NCI-H460 (cell line): ENCODE measurements around the gene SLC43A1. TPM values are rescaled to one million over a fixed set of nuclear protein-coding genes. Genes with fewer than 3 reads are reported as not detected.
A peak's percentile ranks its signal among the peaks of the same experiment; 100 is the strongest.
"Not testable (repeated sequence)": the region's sequence is repeated elsewhere in the genome, so short reads cannot be mapped to it uniquely, and the experiment has no call there.

Experiments
- DNase-seq: peaks from one replicate; pipeline ENCODE4 v3.0.0-alpha.2; 2016; ENCODE audit warnings: low read depth; ENCODE audit errors: extremely low read depth
- polyA plus RNA-seq: library from polyadenylated mRNA; depleted of rRNA; stranded (reverse); fragments of >200 nt; gene quantifications from 2 replicates; pipeline ENCODE4 v1.2.3, GENCODE V29; 2014; cell fraction: nucleus; rRNA removed
- total RNA-seq: library from RNA; depleted of rRNA; stranded (reverse); fragments of >200 nt; shearing (Covaris generic); gene quantifications from 2 replicates; pipeline ENCODE4 v1.2.3, GENCODE V29; 2014; rRNA removed

SLC43A1 gene
- total RNA-seq, result 5.1 and 7.6 TPM in 2 replicates
- polyA plus RNA-seq, result 11.0 and 13.3 TPM in 2 replicates

DNA sequence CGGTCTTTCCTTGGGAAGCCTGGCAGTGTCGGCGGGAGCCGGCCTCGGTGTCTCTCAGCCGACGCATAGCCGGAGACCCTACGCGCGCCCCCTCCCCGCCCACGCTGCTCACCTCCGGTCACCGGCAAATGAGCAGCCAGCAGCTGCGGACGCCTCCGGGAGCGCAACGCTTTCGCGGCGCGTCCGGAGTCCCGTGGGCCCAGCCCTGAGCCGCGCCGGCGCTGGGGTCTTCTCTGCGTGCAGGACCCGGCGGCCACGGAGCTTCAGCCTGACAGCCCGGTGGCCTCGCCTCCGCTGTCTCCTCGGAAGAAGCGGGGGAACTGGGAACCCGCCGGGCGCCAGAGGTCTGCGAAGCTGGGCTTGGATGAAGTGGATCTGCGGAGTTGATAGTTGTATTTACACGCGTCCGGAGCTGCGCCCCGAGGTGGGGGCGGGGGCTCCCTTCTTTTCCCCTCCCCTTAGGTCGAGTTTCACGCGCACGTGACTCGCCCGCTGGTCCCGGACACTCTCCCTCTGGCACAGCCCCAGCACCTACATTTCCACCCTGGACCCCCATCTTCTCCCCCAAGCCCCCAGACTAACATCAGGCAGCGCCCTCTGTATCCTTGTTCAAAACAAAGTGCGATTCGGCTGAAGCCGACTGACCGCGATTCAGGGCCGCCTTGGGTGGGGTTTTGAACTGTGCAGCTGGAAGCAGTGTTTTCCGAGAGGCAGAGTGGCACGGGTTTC is at the start of gene SLC43A1:
TSS of gene SLC43A1 (minus strand) at position 371 of the 729 bp plus-strand sequence. CDS start 1,591 bp downstream, outside the sequence.
- DNase-seq, result no peak

DNA sequence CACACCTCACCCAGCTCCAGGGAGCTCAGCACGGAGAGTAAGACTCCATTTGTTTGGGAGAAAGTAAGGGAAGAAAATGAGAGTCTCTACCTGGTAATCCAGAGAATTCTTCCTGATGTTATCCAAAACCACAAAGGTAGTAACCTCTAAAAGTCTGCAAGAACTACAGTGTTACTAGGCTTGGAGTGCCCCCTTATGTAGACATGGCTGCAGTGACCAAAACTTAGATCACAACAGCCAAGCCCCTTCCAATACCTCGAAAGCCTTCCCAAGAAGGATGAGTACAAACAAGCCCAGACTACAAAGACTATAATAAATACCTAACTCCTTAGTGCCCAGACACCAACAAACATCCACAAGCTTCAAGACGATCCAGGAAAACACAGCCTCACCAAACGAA is 47.1 kb upstream of the SLC43A1 start:
- DNase-seq, result no peak

DNA sequence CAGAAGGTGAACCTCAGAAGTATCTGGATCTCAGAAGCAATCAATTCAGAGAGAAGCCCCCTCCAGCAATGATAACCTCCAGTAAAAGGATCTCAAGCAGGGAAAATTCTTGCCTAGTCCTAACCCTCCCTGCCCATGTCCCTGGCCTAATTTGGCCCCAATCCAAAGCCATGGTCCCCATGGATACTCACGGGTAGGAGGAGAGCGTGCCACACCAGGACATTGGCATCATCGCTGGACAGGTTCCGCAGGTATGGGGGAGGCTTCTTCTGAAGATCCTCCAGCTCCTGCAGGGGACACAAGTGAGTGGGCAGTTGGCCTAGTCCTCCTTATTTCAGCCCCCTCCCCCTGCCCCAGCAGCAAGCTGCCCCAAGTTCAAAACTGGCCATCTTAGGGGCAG is 44.6 kb upstream of the SLC43A1 start:
- no peak for DNase-seq

DNA sequence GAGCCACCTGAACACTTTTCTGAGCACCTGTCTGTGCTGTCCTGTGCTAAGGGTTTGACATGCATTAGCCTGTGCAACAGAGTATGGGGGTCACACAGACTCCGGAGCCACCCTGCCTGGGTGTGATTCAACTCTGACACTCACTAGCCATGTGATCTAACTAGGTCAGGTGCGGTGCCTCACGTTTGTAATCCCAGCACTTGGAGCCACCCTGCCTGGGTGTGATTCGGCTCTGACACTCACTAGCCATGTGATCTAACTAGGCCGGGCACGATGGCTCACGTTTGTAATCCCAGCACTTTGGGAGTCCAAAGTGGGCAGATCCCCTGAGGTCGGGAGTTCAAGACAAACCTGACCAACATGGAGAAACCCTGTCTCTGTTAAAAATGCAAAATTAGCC is 40.5 kb upstream of the SLC43A1 start:
- no peak for DNase-seq

DNA sequence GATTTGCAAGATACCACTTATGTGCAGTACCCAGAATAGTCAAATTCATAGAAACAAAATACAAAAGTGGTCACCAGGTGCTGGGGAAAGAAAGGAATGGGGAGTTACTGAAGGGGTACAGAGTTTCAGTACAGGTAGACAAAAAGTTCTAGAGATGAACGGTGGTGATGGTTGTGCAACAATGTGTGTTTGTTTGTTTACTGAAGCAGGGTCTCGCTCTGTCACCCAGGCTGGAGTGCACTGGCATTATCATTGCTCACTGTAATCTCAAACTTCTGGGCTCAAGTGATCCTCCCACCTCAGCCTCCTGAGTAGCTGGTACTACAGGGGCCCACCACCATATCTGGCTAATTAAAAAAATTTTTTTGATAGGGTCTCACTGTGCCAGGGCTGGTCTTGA is 39.9 kb upstream of the SLC43A1 start:
- DNase-seq, result no peak

DNA sequence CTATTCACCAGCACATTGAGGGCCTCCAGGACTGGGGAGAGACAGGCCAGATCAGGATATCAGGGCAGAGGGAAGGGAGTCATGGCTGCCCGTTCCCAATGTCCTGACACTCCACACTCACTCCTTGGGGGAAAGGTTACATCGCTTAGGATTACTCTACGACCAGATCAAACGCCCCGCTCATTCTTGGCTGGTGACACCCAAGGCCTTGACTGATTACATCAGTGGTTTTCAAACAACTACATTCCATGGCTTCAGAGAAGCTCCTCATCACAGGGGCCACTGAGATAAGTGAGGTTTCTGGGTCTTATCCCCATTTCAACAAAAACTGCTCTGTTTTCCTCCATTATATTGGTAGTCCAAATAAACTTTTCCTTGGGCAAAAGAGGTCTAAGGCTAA is 37.0 kb upstream of the SLC43A1 start:
- DNase-seq, result no peak

DNA sequence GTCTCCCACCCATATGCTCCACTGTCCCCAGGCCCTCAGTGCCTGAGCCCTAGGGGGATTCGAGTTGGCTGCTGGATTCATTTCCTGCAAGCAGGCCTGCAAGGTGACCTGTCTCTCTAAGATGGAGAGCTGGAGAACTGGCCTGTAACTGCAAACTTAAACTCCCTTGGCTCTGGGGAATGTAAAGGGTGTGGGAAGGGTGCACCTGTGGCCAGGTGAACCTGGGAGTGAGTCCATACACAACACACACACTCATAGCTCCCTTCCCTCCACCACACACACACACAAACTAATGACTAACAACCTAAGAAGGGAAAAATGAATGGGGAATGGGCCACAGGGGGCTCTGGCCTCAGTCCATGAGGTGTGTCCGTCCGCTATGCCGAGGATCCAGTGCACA is 36.4 kb upstream of the SLC43A1 start:
- DNase-seq, result no peak

DNA sequence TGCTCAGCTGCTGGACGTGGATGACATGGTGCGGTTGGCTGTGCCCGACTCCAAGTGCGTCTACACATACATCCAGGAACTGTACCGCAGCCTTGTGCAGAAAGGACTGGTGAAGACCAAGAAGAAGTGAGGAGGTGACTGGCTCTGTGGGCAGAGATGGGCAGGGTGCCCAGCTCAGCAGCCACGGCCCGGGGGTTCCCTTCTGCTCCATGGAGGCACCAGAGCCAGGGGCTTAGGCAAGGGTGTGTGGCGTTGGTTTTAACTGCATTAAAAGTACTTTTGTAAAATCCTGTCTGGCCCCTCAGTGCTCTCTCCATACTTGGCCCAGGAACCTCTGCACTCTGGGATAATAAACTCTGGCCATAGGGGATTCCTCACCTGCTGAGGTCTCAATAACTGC is 34.5 kb upstream of the SLC43A1 start:
- DNase-seq, result no peak

DNA sequence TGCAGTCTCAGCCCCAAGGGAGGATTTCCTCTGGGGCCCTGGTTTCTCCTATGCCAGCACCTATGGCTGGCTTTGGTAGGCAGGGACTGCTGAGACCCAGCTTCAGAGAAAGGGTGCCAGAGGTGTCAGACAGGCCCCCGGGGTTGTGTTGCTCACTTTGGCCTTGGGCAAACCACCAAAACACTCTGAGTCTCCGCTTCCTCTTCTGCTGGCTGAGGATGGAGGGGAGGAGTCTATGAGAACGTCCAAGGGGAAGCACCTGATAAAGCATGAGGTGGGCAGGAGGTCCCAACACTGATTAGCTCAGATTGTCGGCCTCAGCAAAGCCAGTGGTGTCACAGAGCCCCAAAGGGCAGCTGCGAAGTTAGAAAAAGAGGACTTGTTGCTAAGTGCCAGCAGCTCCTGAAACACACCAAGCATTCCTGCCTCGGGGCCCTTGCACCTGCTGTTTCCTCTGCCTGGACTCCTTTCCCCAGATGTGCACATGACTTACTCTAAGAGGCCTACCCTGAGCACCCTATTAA is 32.4 kb upstream of the SLC43A1 start:
- DNase-seq, result no peak

DNA sequence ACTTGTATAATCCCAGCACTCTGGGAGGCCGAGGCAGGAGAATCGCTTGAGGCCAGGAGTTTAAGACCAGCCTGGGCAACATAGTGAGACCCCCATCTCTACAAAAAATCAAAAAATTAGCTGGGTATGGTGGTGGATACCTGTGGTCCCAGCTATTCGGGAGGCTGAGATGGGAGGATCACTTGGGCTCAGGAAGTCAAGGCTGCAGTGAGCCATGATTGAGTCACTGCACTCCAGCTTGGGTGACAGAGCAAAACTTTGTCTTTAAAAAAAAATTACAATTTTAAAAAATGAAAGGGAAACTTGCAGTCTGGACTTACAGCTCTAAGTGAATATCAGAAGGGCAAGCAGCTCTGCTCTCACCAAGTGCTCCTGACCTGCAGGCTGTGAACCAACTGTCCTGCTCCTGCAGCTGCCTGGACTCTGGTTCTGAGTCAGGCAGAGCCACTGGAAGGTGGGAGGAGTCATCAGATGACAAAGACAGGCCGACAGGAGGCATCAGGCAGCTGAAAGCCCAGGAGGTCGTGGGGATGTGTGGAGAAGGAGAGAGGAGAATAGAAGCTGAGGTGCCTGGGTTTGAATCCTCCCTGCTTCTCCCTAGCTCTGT is 31.5 kb upstream of the SLC43A1 start:
- no peak for DNase-seq

DNA sequence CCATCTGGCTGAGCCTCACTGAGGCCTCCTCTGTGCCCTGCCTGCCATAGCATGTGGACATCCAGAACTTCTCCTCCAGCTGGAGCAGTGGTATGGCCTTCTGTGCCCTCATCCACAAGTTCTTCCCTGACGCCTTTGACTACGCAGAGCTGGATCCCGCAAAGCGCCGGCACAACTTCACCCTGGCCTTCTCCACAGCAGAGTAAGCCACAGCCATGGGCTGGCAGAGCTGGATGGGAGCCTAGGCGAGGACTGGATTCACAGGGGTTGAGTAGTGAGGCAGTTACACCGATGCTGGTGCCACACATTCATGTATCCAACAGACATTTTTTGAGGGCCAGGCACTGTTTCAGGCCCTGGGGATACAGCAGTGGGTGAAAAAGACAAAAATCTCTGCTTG is 30.9 kb upstream of the SLC43A1 start:
- no peak for DNase-seq

DNA sequence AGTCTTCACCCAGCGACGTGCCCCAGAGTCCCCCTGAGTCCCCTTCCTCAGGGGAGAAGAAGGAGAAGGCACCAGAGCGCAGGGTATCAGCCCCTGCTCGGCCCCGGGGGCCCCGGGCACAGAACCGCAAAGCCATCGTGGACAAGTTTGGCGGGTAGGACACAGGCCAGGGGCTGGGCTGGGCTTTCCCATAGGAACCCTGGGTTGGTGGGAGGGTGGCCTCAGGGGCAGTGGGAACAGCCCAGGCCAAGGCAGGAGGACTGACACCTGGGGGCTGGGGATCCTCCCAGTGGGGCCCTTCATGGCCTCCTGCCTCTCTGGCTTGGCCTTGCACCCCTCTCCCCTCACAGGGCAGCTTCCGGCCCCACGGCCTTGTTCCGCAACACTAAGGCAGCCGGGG is 30.4 kb upstream of the SLC43A1 start:
- no peak for DNase-seq

DNA sequence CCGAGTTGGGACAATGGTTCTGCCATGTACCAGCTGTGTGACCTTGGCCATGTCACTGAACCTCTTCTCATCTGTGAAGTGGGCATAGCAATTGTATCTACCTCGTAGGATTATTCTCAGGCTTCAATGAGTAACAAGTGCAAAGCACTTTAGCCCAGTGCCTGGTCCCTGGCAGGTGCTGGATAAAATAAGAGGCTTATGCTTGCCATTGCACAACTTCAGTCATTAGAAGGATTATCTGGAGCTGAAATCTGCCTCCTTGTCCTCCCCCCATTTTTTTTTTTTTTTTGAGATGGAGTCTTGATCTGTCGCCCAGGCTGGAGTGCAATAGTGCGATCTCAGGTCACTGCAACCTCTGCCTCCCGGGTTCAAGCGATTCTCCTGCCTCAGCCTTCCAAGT is 29.1 kb upstream of the SLC43A1 start:
- DNase-seq, result no peak

DNA sequence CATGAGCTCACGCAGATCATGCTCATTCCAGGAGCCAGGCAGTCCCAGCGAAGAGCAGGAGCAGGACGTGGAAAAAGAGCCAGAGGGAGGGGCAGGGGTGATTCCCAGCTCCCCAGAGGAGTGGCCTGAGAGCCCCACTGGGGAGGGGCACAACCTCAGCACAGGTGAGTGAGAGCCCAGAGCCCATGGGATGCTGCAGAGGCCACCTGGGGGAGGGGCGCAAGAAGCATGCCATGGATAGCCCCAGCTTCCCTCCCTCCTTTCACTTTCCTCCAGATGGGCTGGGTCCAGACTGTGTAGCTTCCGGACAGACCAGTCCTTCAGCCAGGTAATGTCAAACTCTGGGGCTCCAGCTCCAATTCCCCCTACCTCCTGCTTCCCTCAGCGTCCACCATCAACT is 28.1 kb upstream of the SLC43A1 start:
- no peak for DNase-seq

DNA sequence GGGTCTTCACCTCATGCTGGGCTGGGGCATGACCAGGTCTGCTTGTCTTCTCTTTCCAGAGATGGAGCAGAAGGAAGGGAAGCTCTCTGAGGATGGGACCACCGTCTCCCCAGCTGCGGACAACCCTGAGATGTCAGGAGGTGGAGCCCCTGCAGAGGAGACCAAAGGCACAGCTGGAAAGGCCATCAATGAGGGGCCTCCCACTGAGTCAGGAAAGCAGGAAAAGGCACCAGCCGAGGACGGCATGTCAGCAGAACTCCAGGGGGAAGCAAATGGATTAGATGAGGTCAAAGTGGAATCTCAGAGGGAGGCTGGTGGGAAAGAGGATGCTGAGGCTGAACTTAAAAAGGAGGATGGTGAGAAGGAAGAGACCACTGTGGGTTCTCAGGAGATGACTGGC is 27.1 kb upstream of the SLC43A1 start:
- no peak for DNase-seq

DNA sequence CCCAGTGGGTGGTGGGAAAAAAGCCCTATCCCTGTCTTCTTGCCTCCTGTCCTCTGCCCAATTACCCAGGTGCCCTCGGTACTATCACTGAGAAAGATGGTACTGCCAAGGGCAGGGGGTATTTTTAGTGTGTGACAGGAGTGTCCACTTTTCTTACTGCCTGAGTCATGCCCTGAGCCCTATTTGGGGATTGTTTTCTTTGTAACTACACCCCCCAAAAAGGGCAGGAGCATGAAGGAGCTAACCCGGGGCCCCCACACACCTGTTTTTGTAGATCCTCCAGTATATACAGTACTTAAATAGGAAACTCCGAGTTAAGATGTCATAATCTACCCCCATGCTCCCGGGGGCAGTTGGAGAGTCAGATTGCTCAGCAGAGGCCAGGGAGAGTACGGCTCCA is 25.7 kb upstream of the SLC43A1 start:
- DNase-seq, result no peak

DNA sequence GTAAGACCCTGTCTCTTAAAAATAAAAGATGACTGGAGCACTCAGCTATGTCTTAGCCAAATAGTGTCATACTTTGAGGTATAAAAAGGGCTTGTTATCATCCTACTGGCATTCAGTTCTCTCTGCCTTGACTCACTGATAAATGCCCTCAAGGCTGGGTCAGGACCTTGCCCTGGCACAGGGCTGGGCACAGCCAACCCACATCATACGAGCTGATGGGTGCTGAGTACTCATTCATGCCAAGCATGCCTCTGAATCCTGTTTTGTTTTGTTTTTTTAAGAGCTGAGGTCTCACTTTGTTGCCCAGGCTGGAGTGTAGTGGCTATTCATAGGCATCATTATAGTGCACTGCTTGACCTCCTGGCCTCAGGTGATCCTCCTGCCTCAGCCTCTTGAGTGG is 23.8 kb upstream of the SLC43A1 start:
- DNase-seq, result no peak

DNA sequence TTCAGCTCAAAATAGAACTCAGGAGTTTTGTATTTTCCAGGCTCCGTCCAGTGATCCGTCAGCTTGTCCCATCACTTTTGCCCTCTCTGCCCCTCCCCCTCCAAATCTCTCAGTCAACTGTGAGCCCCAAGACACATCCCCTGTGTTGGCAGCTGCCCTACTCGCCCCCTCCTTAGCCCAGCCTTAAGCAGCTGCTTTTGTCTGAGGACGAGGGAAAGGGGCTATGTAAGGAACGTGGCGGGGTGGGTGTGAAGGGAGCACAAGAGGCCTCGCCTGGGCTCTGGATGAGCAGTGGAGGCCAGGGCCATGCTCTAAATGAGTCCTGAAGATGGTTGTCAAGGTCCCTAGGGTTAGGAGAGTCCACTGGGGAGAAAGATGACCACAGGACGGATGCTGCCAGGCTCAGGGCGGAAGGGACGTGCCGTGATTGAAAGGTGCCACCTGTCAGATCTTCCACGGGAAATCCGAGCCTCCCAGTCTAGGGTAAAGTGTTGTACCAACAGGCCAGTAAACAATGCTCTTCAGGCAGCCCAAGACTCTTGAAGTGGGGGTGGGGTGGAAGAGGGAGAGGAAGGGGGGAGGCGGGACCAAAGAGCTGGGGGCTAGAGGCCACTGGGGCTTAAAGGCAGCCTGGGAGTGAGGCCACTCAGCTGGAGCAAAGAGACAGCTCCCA is 21.6 kb upstream of the SLC43A1 start, which contains the start of gene SMTNL1:
TSS of gene SMTNL1 (plus strand) at position 649 of the 673 bp plus-strand sequence. CDS start 5,048 bp downstream, outside the sequence.
- no peak for DNase-seq

DNA sequence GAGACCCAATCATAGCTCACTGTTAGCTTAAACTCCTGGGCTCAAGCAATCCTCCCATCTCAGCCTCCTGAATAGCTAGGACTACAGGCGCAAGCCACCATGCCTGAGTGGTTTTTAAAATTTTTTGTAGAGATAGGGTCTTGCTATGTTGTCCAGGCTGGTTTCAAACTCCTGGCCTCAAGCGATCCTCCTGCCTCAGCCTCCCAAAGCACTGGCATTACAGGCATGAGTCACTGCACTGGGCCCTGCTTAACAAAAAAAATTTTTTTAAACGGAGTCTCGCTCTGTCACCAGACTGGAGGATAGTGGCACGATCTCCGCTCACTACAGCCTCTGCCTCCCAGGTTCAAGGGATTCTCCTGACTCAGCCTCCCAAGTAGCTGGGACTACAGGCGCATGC is 18.9 kb upstream of the SLC43A1 start:
- DNase-seq, result not testable (repeated sequence)

DNA sequence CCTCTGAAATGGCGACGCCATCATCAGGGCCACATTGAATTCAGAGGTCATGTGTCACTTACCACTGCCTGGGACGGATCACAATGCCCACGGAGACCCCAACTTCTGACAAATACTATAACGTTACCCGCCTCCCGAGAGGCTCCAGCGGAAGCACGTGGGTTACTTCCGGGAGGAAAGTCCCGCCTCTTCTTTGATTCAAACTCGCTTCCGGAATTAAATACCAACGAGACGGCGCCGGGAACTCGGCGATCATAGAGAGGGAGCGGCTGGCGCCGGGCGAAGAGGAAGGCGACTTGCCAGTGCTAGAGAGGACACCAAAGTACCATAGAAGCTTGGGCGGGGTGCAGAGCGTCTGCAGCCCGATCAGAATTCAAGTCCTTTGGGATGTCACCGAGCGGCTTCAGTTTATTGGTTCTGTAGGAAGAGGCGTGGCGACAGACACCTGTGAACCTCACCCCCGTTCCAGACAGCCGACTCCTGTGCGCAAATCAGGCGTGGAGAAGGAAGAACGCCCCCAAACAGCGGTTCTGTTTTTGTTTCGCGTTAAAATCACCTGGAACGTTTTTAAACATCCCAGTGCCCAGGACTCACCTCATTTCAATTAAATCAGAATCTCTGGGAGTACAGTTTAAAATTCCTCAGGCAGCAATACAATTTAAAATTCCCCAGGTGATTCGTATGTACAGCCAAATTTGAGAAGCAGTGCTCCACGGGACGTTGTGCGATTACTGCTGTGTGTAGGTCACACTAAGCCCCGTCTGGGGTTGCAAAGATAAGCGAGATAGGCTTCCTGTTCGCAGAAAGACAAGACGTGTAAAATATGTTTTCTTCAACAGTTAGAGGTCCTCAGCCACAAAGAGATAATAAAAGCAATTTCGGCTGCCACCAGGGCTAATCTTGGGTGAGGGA is 15.3 kb upstream of the SLC43A1 start, which contains the start of gene TIMM10:
TSS of gene TIMM10 (minus strand) at position 159 of the 912 bp plus-strand sequence. CDS start 565 bp downstream, outside the sequence.
- peak; percentile 93 for DNase-seq
